GM19455 (cell line): ENCODE measurements around the gene PLEKHH3.

Experiments used
- ATAC-seq: cut with Tn5 transposase; IDR thresholded peaks from one replicate; pipeline ENCODE4 v1.9.1; 2021; ENCODE audit not compliant: unreplicated experiment

The PLEKHH3 gene

GRCh38 chr17:42676424-42677011 lies at the start of gene PLEKHH3:
Gene PLEKHH3, minus strand, starts transcription at chr17:42676994. Its CDS starts 431 bp downstream, at chr17:42676563.
- ATAC-seq: no peak

- no peak for ATAC-seq
These were observed 48.3 kb upstream of the PLEKHH3 start for GRCh38 chr17:42725143-42725542.

GRCh38 chr17:42723636-42724035 lies 46.8 kb upstream of the PLEKHH3 start:
- no peak for ATAC-seq

GRCh38 chr17:42720996-42721583 lies 44.3 kb upstream of the PLEKHH3 start:
- ATAC-seq: no peak

GRCh38 chr17:42709561-42709960 lies 32.8 kb upstream of the PLEKHH3 start:
- no peak for ATAC-seq

- no peak for ATAC-seq
These were observed 31.8 kb upstream of the PLEKHH3 start for GRCh38 chr17:42708588-42708987.

- ATAC-seq: no peak
These were observed 29.9 kb upstream of the PLEKHH3 start for GRCh38 chr17:42706732-42707131.

- peak; percentile 75 for ATAC-seq
These were observed 28.2 kb upstream of the PLEKHH3 start for GRCh38 chr17:42704837-42705494.

GRCh38 chr17:42704490-42704836 lies 27.7 kb upstream of the PLEKHH3 start:
- peak; percentile 15 for ATAC-seq

GRCh38 chr17:42702446-42702845 lies 25.7 kb upstream of the PLEKHH3 start:
- ATAC-seq: no peak

- ATAC-seq: no peak
These were observed 23.9 kb upstream of the PLEKHH3 start for GRCh38 chr17:42700586-42701289.

- ATAC-seq: no peak
These were observed 22.6 kb upstream of the PLEKHH3 start for GRCh38 chr17:42699415-42699740.

GRCh38 chr17:42698736-42699414 lies 22.1 kb upstream of the PLEKHH3 start:
- no peak for ATAC-seq

- no peak for ATAC-seq
These were observed 20.5 kb upstream of the PLEKHH3 start for GRCh38 chr17:42697108-42697811.

GRCh38 chr17:42695500-42695899 lies 18.7 kb upstream of the PLEKHH3 start:
- no peak for ATAC-seq

- no peak for ATAC-seq
These were observed 17.7 kb upstream of the PLEKHH3 start for GRCh38 chr17:42694524-42694923.

- ATAC-seq: no peak
These were observed 15.7 kb upstream of the PLEKHH3 start for GRCh38 chr17:42692489-42692888.

GRCh38 chr17:42691021-42691545 lies 14.3 kb upstream of the PLEKHH3 start:
- ATAC-seq: no peak

GRCh38 chr17:42690596-42690995 lies 13.8 kb upstream of the PLEKHH3 start:
- no peak for ATAC-seq

- ATAC-seq: no peak
These were observed 11.0 kb upstream of the PLEKHH3 start for GRCh38 chr17:42687707-42688320.
